SU-DHL-6 (cell line): ENCODE results near the gene RNU6-7.

ENCODE experiments used
- H2AFZ ChIP-seq: fragments of 200-600 bp; sonication (generic); 2 replicates; pipeline ENCODE4 v1.6.1; 2014; ENCODE audit warnings: low read depth, mild to moderate bottlenecking, moderate library complexity, mixed read lengths, antibody characterized with exemption, low read length; ENCODE audit not compliant: severe bottlenecking
- H3F3A ChIP-seq: fragments of 200-600 bp; shearing (Covaris generic); 2 replicates; pipeline ENCODE4 v1.6.0; 2016; ENCODE audit warnings: antibody characterized with exemption, mild to moderate bottlenecking; ENCODE audit not compliant: insufficient read depth
- H3K27ac ChIP-seq: fragments of 200-600 bp; sonication (generic); 2 replicates; pipeline ENCODE4 v1.5.1; 2016; ENCODE audit warnings: low read depth, mild to moderate bottlenecking, low read length, moderate library complexity, mixed read lengths
- H3K27me3 ChIP-seq: fragments of 200-600 bp; sonication (generic), shearing (Covaris generic); 2 replicates; pipeline ENCODE4 v1.6.0; 2014; ENCODE audit warnings: mild to moderate bottlenecking, low read length
- H3K36me3 ChIP-seq: fragments of 200-600 bp; sonication (generic); 2 replicates; pipeline ENCODE4 v1.6.1; 2014; ENCODE audit warnings: mild to moderate bottlenecking, low read length, mixed read lengths
- H3K4me2 ChIP-seq: fragments of 300-600, 200-600 bp; shearing (Covaris generic), sonication (generic); 2 replicates; pipeline ENCODE4 v1.6.0; 2014; ENCODE audit warnings: low read length, low read depth, mild to moderate bottlenecking; ENCODE audit not compliant: poor library complexity, severe bottlenecking
- H3K4me3 ChIP-seq: fragments of 200-600 bp; sonication (generic); 2 replicates; pipeline ENCODE4 v1.5.1; 2014; ENCODE audit warnings: antibody characterized with exemption, low read length, mild to moderate bottlenecking, mixed read lengths; ENCODE audit not compliant: insufficient read depth, poor library complexity, severe bottlenecking
- H3K79me2 ChIP-seq: fragments of 200-600 bp; sonication (generic); 2 replicates; pipeline ENCODE4 v1.6.1; 2014; ENCODE audit warnings: mild to moderate bottlenecking, low read length, moderate library complexity; ENCODE audit not compliant: insufficient read depth
- H3K9ac ChIP-seq: fragments of 200-600 bp; sonication (generic); 2 replicates; pipeline ENCODE4 v1.7.0; 2014; ENCODE audit warnings: mild to moderate bottlenecking, low read length
- H3K9me2 ChIP-seq: fragments of 200-600 bp; sonication (generic); replicated peaks from 2 replicates; pipeline ENCODE4 v1.6.1; 2014; ENCODE audit warnings: low read length; ENCODE audit not compliant: insufficient read depth
- H3K9me3 ChIP-seq: fragments of 200-600 bp; sonication (generic); 2 replicates; pipeline ENCODE4 v1.6.1; 2014; ENCODE audit warnings: low read length, mixed read lengths; ENCODE audit not compliant: insufficient read depth
- H4K20me1 ChIP-seq: fragments of 200-600 bp; sonication (generic); 2 replicates; pipeline ENCODE4 v1.6.1; 2014; ENCODE audit warnings: low read depth, mild to moderate bottlenecking, antibody characterized with exemption, low read length, moderate library complexity, mixed read lengths
- CTCF ChIP-seq: fragments of 200-600 bp; sonication (generic); IDR thresholded peaks from one replicate; pipeline ENCODE4 v1.5.1; 2017; ENCODE audit warnings: antibody characterized with exemption, mild to moderate bottlenecking, low read length, moderate library complexity; ENCODE audit not compliant: insufficient read depth, poor library complexity, severe bottlenecking
- EZH2phosphoT487 ChIP-seq: fragments of 200-600 bp; sonication (generic), shearing (Covaris generic); conservative IDR thresholded peaks from 2 replicates; pipeline ENCODE4 v1.6.1; 2018; ENCODE audit warnings: mild to moderate bottlenecking, antibody characterized with exemption, low read length, moderate library complexity, mixed read lengths

RNU6-7 gene

GRCh38 chr14:32167907-32168306 lies 33.9 kb upstream of the RNU6-7 start:
- Histone ChIP-seq H4K20me1 (no peaks in the 10 kb centered on the region), H3K27ac (no peak overlapping the region), H3F3A (no peaks in the 10 kb centered on the region), H3K4me3 (no peak overlapping the region), H2AFZ (no peak overlapping the region), H3K9me2 (no peaks in the 10 kb centered on the region), H3K27me3 (no peaks in the 10 kb centered on the region), H3K9ac (no peak overlapping the region), H3K36me3 (no peaks in the 10 kb centered on the region), H3K9me3 (no peaks in the 10 kb centered on the region), H3K4me2 (no peak overlapping the region), H3K79me2 (no peaks in the 10 kb centered on the region)
- TF ChIP-seq EZH2phosphoT487 = no peak
- TF ChIP-seq CTCF = no peak

DNA sequence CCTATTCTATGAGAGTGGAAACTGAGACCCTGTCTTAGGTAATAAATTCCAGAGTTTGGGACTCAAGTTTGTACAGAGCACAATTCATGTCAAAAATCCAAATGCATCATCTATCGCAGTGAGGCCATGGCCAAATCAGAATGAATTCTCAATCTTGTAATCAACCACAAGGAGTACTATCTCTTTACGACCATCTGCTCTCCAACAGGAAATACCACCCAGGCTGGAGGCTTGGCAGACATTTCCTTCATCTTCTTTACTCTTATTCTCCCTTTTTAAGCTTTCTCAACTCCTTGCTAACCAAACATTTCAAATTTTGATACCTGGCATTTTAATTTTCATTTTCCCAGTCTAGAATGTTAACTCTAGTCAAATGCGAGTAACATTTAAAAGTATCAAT lies 32.7 kb upstream of the RNU6-7 start:
- Histone ChIP-seq H3K9ac (no peak overlapping the region), H3F3A (no peaks in the 10 kb centered on the region), H3K4me3 (no peak overlapping the region), H3K27me3 (no peaks in the 10 kb centered on the region), H4K20me1 (no peaks in the 10 kb centered on the region), H3K36me3 (no peaks in the 10 kb centered on the region), H3K79me2 (no peaks in the 10 kb centered on the region), H3K27ac (no peak overlapping the region), H3K9me2 (no peaks in the 10 kb centered on the region), H2AFZ (no peak overlapping the region), H3K4me2 (no peak overlapping the region), H3K9me3 (no peaks in the 10 kb centered on the region)
- TF ChIP-seq CTCF (no peak), EZH2phosphoT487 (no peak)

GRCh38 chr14:32171469-32171868 lies 30.4 kb upstream of the RNU6-7 start:
- Histone ChIP-seq H3F3A (no peaks in the 10 kb centered on the region), H3K4me2 (no peak overlapping the region), H4K20me1 (no peaks in the 10 kb centered on the region), H3K9me3 (no peaks in the 10 kb centered on the region), H3K36me3 (no peaks in the 10 kb centered on the region), H3K9ac (no peak overlapping the region), H3K27ac (no peak overlapping the region), H3K9me2 (no peaks in the 10 kb centered on the region), H3K79me2 (no peaks in the 10 kb centered on the region), H2AFZ (no peak overlapping the region), H3K4me3 (no peak overlapping the region), H3K27me3 (no peaks in the 10 kb centered on the region)
- no peak for TF ChIP-seq EZH2phosphoT487
- TF ChIP-seq CTCF = no peak
